NCI-H345 treated with DMSO at 0.1 percent for 48 hours (cell line): ENCODE data around the gene CTAG1A.
"Not testable (repeated sequence)": the region's sequence is repeated elsewhere in the genome, so short reads cannot be mapped to it uniquely, and the experiment has no call there.

Source experiments
- DNase-seq: peaks from one replicate; lab custom pipeline; 2025; ENCODE audit not compliant: unreplicated experiment; lab: John Stamatoyannopoulos, UW

Gene CTAG1A

GRCh38 chrX:154584585-154585183, at the start of gene CTAG1A:
Gene CTAG1A, plus strand, starts transcription at chrX:154585133. Its CDS starts 74 bp downstream, at chrX:154585207.
- not testable (repeated sequence) for DNase-seq

- DNase-seq = no peak
Measured at GRCh38 chrX:154535892-154536291, 49.0 kb upstream of the CTAG1A start.

- no peak for DNase-seq
Measured at GRCh38 chrX:154539077-154539476, 45.9 kb upstream of the CTAG1A start.

GRCh38 chrX:154540365-154540764, 44.6 kb upstream of the CTAG1A start:
- DNase-seq = not testable (repeated sequence)

GRCh38 chrX:154540897-154541535, 43.9 kb upstream of the CTAG1A start:
- no peak for DNase-seq

- no peak for DNase-seq
Measured at GRCh38 chrX:154541589-154541895, 43.4 kb upstream of the CTAG1A start.

- DNase-seq = no peak
Measured at GRCh38 chrX:154541896-154542722, 42.8 kb upstream of the CTAG1A start.

GRCh38 chrX:154542723-154543424, 42.1 kb upstream of the CTAG1A start:
- no peak for DNase-seq

GRCh38 chrX:154545673-154546274, 39.2 kb upstream of the CTAG1A start:
- no peak for DNase-seq

GRCh38 chrX:154546354-154547244, 38.3 kb upstream of the CTAG1A start, which contains the start of gene G6PD:
Gene G6PD, minus strand, starts transcription at chrX:154546846. Its CDS starts 691 bp downstream, at chrX:154546155.
- peak; percentile 53 for DNase-seq

- DNase-seq = peak; percentile 70
Measured at GRCh38 chrX:154547245-154548027, 37.5 kb upstream of the CTAG1A start, which contains the start of gene IKBKG. Gene IKBKG, plus strand, starts transcription at chrX:154547620. Its CDS starts 4,383 bp downstream, at chrX:154552003.

GRCh38 chrX:154548028-154548316, 37.0 kb upstream of the CTAG1A start:
- DNase-seq = no peak

GRCh38 chrX:154549766-154550165, 35.2 kb upstream of the CTAG1A start:
- no peak for DNase-seq

GRCh38 chrX:154552112-154552806, 32.7 kb upstream of the CTAG1A start:
- DNase-seq = not testable (repeated sequence)

GRCh38 chrX:154558060-154558690, 26.8 kb upstream of the CTAG1A start:
- DNase-seq = not testable (repeated sequence)

- DNase-seq = not testable (repeated sequence)
Measured at GRCh38 chrX:154558896-154559295, 26.0 kb upstream of the CTAG1A start.

GRCh38 chrX:154560326-154560725, 24.6 kb upstream of the CTAG1A start:
- DNase-seq = not testable (repeated sequence)

GRCh38 chrX:154562295-154562694, 22.6 kb upstream of the CTAG1A start:
- DNase-seq = not testable (repeated sequence)
